ENCODE measurements around the gene CUX1.
"Not testable (repeated sequence)": the region's sequence is repeated elsewhere in the genome, so short reads cannot be mapped to it uniquely, and the experiment has no call there.

The CUX1 gene

GRCh38 chr7:101854084-101854865 lies 36.8 kb downstream of the CUX1 start:
- no peak for DNase-seq

- DNase-seq, result peak in 38 of 51 donors; percentile 8 to 68 (median 30)
These were observed 39.3 kb downstream of the CUX1 start for GRCh38 chr7:101856473-101857357.

- no peak for DNase-seq
These were observed 40.0 kb downstream of the CUX1 start for GRCh38 chr7:101857358-101857811.

- no peak for DNase-seq
These were observed 41.3 kb downstream of the CUX1 start for GRCh38 chr7:101858437-101859385.

GRCh38 chr7:101859411-101860106 lies 42.1 kb downstream of the CUX1 start:
- peak in 1 of 51 donors; percentile 5 for DNase-seq

GRCh38 chr7:101860316-101861217 lies 43.1 kb downstream of the CUX1 start:
- no peak for DNase-seq

GRCh38 chr7:101861218-101861775 lies 43.9 kb downstream of the CUX1 start:
- no peak for DNase-seq

GRCh38 chr7:101862280-101863220 lies 45.1 kb downstream of the CUX1 start:
- no peak for DNase-seq

GRCh38 chr7:101863598-101863997 lies 46.2 kb downstream of the CUX1 start:
- DNase-seq, result no peak

- no peak for DNase-seq
These were observed 46.6 kb downstream of the CUX1 start for GRCh38 chr7:101864039-101864438.

GRCh38 chr7:101865031-101865430 lies 47.6 kb downstream of the CUX1 start:
- DNase-seq, result no peak

GRCh38 chr7:101865455-101865854 lies 48.0 kb downstream of the CUX1 start:
- DNase-seq, result no peak

- no peak for DNase-seq
These were observed 48.9 kb downstream of the CUX1 start for GRCh38 chr7:101866328-101866727.

GRCh38 chr7:101867265-101867664 lies 49.8 kb downstream of the CUX1 start:
- DNase-seq, result no peak

- not testable (repeated sequence) for DNase-seq
These were observed 50.3 kb downstream of the CUX1 start for GRCh38 chr7:101867681-101868080.

GRCh38 chr7:101868191-101868950 lies 50.9 kb downstream of the CUX1 start:
- no peak for DNase-seq

All from hypothalamus (tissue), 51 donors.